ENCODE results near the gene ZNF230.

Gene ZNF230

GRCh38 chr19:44002566-44003460 is at the start of gene ZNF230:
TSS of gene ZNF230 (plus strand) at chr19:44002957. CDS start at chr19:44007079, 4,122 bp downstream.
- DNase-seq: peak; percentile 96

- DNase-seq: no peak
Measured at GRCh38 chr19:43956827-43957226, 45.9 kb upstream of the ZNF230 start.

GRCh38 chr19:43957891-43958290 is 44.9 kb upstream of the ZNF230 start:
- no peak for DNase-seq

GRCh38 chr19:43960411-43960810 is 42.3 kb upstream of the ZNF230 start:
- DNase-seq: no peak

DNA sequence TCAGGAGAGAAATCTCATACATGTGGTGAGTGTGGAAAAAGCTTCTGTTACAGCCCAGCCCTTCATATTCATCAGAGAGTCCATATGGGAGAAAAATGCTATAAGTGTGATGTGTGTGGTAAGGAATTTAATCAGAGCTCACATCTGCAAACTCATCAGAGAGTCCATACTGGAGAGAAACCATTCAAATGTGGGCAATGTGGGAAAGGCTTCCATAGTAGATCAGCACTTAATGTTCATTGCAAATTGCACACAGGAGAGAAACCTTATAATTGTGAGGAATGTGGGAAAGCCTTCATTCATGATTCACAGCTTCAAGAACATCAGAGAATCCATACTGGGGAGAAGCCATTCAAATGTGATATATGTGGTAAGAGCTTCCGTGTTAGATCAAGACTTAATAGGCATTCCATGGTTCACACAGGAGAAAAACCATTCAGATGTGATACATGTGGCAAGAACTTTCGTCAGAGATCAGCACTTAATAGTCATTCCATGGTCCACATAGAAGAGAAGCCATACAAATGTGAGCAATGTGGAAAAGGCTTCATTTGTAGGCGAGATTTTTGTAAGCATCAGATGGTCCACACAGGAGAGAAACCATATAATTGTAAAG is 36.6 kb upstream of the ZNF230 start:
- DNase-seq: no peak

DNA sequence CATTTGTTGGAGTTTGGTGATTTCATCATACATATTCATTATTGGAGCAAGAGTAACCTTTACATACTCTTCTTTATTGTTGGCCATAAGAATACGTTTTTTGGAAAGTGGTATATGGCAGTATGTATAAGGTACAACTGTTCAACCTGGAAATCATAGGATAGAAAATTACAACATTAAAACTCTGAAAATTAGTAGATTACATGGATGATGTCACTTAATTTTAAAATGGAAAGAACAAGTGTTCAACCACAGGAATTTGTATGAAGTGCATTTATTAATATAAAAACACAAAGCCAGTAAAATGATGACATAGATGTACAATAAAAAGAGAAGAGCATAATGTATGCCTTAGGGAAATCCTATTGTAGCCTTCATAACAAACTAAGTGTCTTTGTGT is 26.0 kb upstream of the ZNF230 start:
- no peak for DNase-seq

GRCh38 chr19:43983544-43983911 is 19.2 kb upstream of the ZNF230 start:
- DNase-seq: no peak

DNA sequence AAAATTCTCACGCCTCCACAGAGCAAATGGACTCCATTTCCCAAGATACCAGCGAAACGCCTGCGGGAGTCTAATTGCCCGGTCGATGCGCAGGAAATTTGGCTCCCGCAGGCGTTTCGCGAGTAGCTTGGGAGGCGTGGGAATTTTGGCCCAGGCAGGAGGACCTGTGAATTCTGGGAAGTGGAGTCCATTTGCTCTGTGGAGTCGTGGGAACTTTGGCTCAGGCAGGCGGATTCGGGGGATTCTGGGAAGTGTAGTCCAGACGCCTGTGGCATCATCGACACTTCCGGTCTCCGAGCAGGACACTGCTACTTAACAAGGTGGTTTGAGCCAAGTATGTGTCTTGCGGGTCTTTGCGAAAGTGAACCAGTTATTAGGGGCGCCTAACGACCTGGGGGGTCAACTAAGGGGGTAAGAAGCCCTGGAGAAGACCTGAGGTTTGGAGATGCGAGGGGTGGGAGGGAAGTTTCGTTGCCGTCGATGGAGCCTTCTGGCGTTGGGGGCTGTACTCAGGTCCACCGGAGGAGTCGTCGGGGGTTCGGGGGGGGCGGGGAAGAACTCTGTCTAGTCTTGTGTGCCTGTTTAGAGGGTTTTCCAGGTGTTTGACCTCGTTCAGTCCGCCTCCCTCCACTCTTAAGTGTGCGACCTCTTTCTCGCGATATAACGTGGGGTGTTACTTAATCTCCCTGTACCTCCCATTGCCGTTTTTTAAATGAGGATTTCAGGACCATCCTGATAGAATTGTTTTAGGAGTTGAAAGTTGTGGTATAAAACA is 18.7 kb upstream of the ZNF230 start, which contains the start of gene ZNF155:
Gene ZNF155 (plus strand): TSS at position 277 of the 775 bp plus-strand sequence. CDS start 4,356 bp downstream, outside the sequence.
- DNase-seq: peak; percentile 95

DNA sequence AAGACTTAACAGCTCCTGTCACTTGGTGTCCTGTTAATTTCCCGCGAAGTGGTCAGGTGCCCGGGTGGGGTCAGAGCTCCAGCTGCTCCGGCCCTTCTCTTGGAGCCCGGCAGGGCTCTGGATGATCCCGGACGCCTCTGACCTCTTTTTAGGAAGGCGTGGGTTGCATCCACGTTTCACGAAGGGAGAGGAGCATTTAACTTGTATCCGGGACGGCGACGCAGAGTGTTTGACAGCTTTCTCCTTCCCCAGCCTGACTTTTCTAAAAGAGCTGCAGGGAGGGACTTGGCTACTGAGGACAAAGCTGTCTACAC is 18.1 kb upstream of the ZNF230 start:
- no peak for DNase-seq

DNA sequence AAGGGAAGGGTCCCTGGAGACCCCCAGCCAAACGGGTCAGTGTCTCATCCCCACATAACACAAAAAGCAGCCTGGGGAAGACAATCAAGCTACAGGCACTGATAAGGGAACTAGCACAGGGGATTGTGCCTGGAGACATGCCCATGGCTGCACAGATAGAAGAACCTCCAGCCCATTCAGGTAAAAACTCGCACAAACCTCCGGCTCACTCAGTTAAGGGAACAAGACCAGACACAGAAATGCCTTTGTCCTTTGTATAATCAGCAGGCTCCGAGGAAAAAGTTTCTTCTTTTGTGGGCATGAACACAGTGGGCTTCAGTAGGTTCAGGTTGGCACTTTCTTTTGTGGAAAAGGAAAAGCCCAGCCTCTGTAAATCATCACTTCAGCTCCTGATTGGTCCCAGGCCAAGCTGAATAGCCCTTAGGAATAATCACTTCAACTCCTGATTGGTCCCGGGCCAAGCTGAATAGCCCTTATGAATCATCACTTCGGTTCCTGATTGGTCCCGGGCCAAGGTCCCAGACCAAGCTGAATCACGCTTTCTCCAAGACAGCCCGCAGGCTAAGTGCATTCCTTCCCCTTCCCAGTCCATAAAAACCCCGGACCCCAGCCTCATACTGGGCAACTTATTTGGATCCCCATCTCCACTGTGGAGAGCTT is 5.0 kb upstream of the ZNF230 start:
- DNase-seq: no peak

DNA sequence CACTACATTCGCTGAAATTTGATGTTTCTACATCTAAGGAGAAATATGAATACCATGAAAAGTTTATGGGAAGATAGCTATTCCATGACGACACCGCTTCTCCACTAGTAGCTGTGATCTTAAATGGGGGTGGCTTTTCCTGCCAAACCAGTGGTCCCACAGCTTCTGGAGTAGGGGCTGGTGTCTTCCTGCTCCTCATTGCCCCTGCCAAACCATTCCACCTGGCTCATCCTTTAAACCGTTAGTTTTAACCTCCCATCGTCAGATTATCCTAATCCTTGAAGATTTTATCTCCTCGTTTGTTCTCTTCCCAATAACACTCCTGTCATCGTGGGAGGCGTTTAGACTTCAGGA is 568 bp upstream of the ZNF230 start:
- DNase-seq: no peak

GRCh38 chr19:44003461-44004009 is 778 bp downstream of the ZNF230 start:
- DNase-seq: no peak

DNA sequence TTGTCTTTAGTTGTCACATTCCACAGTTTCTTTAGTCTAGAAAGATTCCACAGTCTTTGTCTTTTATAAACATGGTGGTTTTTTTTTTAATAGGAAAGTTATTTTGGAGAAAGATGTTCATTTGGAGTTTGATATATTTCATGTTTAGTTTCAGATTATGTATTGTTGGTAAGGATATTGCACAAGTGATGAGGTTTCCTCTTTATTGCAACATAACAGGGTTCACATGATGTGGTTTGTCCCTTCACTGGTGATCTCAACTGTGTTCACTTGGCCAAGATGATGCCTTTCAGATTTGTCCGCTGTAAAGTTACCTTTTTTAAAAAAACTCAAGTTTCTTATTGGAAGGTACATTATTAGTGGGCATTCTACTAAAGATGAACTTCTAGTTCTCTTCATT is 3.2 kb downstream of the ZNF230 start:
- no peak for DNase-seq

GRCh38 chr19:44007473-44007872 is 4.7 kb downstream of the ZNF230 start:
- no peak for DNase-seq

GRCh38 chr19:44010468-44010867 is 7.7 kb downstream of the ZNF230 start:
- DNase-seq: no peak

GRCh38 chr19:44019498-44019897 is 16.7 kb downstream of the ZNF230 start:
- DNase-seq: no peak

GRCh38 chr19:44021221-44021620 is 18.5 kb downstream of the ZNF230 start:
- no peak for DNase-seq

- no peak for DNase-seq
Measured at GRCh38 chr19:44024900-44025216, 22.1 kb downstream of the ZNF230 start.

DNA sequence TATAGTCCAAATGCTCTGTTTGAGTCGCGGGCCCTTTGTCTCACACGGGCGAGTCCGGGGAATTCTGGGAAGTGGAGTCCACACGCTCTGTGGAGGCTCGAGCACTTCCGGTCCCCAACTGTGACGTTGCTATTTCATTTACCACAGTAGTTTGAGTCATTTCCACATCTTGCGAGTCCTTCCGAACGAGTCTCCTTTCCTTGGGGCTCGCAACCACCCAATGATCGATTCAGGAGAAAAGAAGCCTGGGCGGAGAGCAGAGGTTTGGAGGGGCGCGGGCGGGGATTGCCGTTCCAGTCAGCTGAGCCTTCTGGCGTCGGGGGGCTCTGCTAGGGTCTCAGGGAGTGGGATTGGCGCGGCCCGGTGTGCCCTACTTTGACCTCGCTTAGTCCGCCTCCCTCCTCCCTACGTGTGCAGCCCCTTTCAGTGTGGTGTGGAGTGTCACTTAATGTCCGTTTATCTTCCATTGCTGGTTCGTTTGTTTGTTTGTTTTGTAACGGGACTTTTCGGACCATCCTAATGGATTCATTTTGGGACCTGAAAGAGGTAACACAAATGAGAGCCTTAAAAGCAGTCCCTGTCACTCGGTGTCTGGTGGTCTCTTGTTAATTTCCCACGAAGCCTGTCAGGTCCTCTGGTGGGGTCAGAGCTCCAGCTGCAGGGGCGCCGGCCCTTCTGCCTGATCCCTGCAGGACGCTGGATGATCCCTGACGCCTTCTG is 22.6 kb downstream of the ZNF230 start, which contains the start of gene ZNF222:
Gene ZNF222 (plus strand): TSS at position 163 of the 720 bp plus-strand sequence. CDS start 58 bp downstream, at position 221.
- peak; percentile 91 for DNase-seq

GRCh38 chr19:44026622-44027021 is 23.9 kb downstream of the ZNF230 start:
- no peak for DNase-seq

DNA sequence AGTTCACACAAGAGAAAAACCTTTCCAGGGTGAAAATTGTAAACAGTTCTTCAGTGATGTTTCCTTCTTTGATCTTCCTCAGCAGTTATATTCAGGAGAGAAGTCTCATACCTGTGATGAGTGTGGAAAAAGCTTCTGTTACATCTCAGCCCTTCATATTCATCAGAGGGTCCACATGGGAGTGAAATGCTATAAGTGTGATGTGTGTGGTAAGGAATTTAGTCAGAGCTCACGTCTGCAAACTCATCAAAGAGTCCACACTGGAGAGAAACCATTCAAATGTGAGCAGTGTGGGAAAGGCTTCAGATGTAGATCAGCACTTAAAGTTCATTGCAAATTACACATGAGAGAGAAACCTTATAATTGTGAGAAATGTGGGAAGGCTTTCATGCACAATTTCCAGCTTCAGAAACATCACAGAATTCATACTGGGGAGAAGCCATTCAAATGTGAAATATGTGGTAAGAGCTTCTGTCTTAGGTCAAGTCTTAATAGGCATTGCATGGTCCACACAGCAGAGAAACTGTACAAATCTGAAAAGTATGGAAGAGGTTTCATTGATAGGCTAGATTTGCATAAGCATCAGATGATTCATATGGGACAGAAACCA is 29.3 kb downstream of the ZNF230 start:
- DNase-seq: no peak

GRCh38 chr19:44042147-44042546 is 39.4 kb downstream of the ZNF230 start:
- DNase-seq: no peak

Data from right hindlimb (tissue), 1 donor.